Fibroblast of skin of left quadriceps (primary cell): ENCODE measurements around the gene XPNPEP2.

Experiments
- DNase-seq, 2 experiments: peaks; one replicate each; pipeline ENCODE4 v3.0.0-alpha.2; 2013; ENCODE audit warnings: low read depth in 2 of 2

The XPNPEP2 gene

GRCh38 chrX:129779747-129780146 is 41.0 kb downstream of the XPNPEP2 start, which contains the start of gene SASH3:
SASH3 (plus strand) TSS chrX:129779949; CDS start chrX:129780098, 149 bp downstream.
- no peak for DNase-seq

- DNase-seq, result no peak
Observed at GRCh38 chrX:129780441-129781105, 41.8 kb downstream of the XPNPEP2 start.

GRCh38 chrX:129781134-129781672 is 42.4 kb downstream of the XPNPEP2 start:
- no peak for DNase-seq

GRCh38 chrX:129781680-129782495 is 43.1 kb downstream of the XPNPEP2 start:
- no peak for DNase-seq

- no peak for DNase-seq
Observed at GRCh38 chrX:129782706-129783105, 43.9 kb downstream of the XPNPEP2 start.

GRCh38 chrX:129783291-129783713 is 44.5 kb downstream of the XPNPEP2 start:
- DNase-seq, result no peak

- no peak for DNase-seq
Observed at GRCh38 chrX:129784371-129784770, 45.6 kb downstream of the XPNPEP2 start.

GRCh38 chrX:129785160-129785947 is 46.6 kb downstream of the XPNPEP2 start:
- DNase-seq, result no peak

GRCh38 chrX:129786210-129786651 is 47.5 kb downstream of the XPNPEP2 start:
- no peak for DNase-seq

- no peak for DNase-seq
Observed at GRCh38 chrX:129787336-129788055, 48.7 kb downstream of the XPNPEP2 start.

- DNase-seq, result no peak
Observed at GRCh38 chrX:129788527-129788926, 49.7 kb downstream of the XPNPEP2 start.

- DNase-seq, result no peak
Observed at GRCh38 chrX:129790146-129790545, 51.4 kb downstream of the XPNPEP2 start.

GRCh38 chrX:129790808-129791207 is 52.0 kb downstream of the XPNPEP2 start:
- DNase-seq, result no peak

GRCh38 chrX:129791336-129791735 is 52.6 kb downstream of the XPNPEP2 start:
- DNase-seq, result no peak

GRCh38 chrX:129791961-129792570 is 53.3 kb downstream of the XPNPEP2 start:
- DNase-seq, result no peak

- DNase-seq, result no peak
Observed at GRCh38 chrX:129792586-129793291, 54.0 kb downstream of the XPNPEP2 start.

GRCh38 chrX:129793604-129794191 is 54.9 kb downstream of the XPNPEP2 start:
- no peak for DNase-seq

GRCh38 chrX:129795584-129795983 is 56.8 kb downstream of the XPNPEP2 start:
- DNase-seq, result no peak

- DNase-seq, result no peak
Observed at GRCh38 chrX:129797251-129797906, 58.6 kb downstream of the XPNPEP2 start.
